Fibroblast of mammary gland (primary cell): ENCODE measurements around the gene KLHL18.

Experiments
- DNase-seq: peaks from one replicate; pipeline ENCODE4 v3.0.0-alpha.2; 2010; ENCODE audit warnings: low read depth
- H3K4me3 ChIP-seq: 2 replicates; pipeline ENCODE4 v1.5.1; 2011; ENCODE audit warnings: low read depth, mild to moderate bottlenecking, low read length, moderate library complexity; ENCODE audit not compliant: control insufficient read depth
- TF ChIP-seq, protein P1 (sequence below): conservative IDR thresholded peaks from 2 replicates; pipeline ENCODE4 v1.5.1; 2011; ENCODE audit warnings: low read depth, low read length, inconsistent platforms; ENCODE audit not compliant: control insufficient read depth, insufficient read depth

The KLHL18 gene

DNA sequence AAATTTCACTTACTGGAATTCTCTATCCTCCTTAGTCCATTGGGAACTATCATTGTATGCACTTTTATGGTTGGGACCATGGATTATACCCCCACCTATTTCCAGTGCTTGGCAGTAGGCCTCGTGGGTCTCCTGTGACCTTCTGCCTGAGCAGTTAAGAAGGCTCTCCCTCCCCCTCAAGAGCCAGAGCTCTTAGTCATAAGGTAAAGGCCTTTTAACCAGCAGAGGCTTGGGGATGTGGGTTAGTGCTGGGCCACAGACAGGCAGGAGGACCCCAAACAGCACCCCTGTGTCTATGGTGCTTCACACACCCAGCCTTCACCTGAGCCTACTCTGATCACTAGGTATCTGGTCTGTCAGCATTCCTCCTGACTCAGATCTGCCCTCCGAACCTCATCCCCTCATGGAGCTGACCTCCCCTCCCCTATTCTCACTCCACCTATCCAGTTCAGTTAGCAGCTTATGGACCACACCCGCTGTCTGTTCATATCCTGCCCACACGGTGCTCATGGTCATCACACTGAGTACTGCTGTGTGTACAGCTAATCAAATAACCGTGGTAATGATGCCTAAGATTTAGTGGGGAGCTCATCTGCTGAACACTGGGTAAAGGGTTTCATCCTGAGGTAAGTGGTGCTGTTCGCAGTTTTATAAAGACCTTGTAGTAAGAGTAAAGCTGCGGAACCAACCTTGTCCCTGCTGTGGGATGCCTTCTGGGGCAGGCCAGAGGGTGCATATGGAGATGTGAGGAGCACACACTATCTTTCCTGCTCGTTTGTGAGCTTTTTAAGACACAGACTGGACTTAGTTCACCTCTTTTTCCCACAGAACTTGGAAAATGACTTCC is 40.9 kb downstream of the KLHL18 start:
- peak; percentile 31 for DNase-seq
- TF ChIP-seq, protein P1, sequence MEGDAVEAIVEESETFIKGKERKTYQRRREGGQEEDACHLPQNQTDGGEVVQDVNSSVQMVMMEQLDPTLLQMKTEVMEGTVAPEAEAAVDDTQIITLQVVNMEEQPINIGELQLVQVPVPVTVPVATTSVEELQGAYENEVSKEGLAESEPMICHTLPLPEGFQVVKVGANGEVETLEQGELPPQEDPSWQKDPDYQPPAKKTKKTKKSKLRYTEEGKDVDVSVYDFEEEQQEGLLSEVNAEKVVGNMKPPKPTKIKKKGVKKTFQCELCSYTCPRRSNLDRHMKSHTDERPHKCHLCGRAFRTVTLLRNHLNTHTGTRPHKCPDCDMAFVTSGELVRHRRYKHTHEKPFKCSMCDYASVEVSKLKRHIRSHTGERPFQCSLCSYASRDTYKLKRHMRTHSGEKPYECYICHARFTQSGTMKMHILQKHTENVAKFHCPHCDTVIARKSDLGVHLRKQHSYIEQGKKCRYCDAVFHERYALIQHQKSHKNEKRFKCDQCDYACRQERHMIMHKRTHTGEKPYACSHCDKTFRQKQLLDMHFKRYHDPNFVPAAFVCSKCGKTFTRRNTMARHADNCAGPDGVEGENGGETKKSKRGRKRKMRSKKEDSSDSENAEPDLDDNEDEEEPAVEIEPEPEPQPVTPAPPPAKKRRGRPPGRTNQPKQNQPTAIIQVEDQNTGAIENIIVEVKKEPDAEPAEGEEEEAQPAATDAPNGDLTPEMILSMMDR, result no peak
- H3K4me3 ChIP-seq, result no peak overlapping the region

DNA sequence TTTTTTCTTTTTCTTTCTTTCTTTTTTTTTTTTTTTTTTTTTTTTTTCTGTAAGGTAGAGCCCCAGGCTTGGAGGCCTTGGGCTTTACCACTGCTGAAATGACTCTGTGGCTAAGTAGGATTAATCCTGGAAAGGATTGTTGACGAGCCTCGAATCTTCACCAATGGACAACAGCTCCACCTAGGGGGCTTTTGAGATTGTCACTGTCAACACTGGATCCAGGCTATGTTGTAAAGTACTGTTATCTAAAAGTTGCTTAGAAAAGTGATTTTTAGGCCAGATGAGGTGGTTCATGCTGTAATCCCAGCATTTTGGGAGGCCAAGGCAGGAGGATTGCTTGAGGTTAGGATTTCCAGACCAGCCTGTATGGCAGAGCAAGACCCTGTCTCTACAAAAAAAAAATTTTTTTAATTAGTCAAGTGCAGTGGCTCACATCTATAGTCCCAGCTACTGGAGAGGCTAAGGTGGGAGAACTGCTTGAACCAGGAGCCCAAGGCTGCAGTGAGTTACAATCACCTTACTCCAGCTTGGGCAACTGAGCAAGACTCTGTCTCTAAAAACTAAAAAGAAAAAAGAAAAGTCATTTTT is 41.6 kb downstream of the KLHL18 start:
- peak; percentile 81 for DNase-seq
- TF ChIP-seq, protein P1, result peak; percentile 81
- no peak overlapping the region for H3K4me3 ChIP-seq

DNA sequence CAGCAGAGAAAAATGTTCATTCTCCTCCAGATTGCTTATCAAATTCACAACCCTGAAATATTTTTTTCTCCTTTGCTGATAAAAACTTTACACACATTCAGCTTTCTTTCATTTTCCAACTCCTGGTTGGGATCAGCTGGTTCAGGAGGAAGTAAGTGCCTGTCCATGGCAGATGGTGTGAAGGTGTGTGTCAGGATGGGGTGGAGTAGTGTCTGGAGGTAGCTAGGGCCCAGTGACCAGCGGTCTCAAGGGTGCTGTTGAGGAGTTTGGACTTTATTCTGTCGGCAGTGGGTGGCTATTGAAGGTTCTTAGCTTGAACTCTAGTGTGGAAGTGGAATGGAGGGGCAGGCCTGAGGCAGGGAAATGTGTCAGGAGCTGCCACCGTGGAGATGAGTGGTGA is 51.2 kb downstream of the KLHL18 start:
- TF ChIP-seq, protein P1, result no peak
- H3K4me3 ChIP-seq, result no peak overlapping the region
- DNase-seq, result no peak

DNA sequence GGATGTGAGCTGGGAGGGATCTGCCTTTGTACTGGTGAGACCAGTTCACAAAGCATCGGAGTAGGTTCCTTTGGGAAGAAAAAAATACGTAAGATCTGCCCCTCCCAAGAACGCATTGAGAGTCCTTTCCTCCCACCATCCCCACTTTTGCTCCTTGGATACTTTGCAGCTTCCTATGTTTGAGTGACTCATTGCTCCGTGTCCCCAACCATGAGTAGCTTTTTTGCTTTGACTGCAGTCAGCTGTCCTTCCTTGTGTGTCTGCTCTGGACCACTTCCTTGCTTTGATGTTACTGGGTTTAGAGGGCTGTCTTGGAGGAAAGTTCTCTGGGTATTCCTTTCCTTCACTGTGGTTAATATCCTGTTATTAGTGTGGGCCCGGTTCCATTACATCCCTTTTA is 54.9 kb downstream of the KLHL18 start:
- TF ChIP-seq, protein P1, result no peak
- DNase-seq, result no peak
- no peak overlapping the region for H3K4me3 ChIP-seq

DNA sequence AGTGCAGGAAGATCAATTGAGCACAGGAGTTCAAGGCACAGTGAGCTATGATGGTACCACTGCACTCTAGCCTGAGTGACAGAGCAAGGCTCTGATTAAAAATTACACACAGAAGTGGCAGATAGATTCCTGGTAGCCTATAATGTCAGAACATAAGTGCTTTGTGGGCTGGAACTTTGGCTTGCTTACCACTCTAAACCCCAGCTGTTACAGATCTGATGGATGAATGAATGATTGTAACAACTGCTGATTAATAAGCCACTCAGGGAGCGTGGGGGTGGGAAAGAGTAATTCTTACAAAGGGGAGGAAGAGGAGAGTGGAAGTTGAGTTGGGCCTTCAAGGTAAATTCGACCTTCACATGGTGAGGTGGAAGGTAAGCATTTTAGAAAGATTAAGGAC is 57.2 kb downstream of the KLHL18 start:
- H3K4me3 ChIP-seq, result no peak overlapping the region
- no peak for DNase-seq
- TF ChIP-seq, protein P1, result no peak

DNA sequence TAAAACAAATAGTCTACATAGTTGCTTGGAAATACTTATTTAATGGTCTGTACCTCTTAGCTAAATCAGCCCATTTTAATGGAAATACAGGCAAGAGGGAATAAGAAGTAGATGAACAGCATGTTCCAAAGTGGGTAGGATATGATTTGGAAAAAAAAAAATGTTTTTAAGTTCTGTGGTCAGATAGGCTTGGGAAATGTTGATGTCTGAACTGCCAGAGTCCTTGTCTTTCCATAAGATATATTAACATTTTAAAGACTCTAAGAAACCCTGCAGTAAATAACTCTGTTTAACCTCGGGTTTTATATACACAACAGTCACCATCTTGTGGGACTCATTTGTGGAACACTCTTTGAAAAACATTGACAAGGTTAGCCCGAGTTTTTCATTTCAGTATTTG is 58.1 kb downstream of the KLHL18 start:
- no peak overlapping the region for H3K4me3 ChIP-seq
- TF ChIP-seq, protein P1, result no peak
- DNase-seq, result no peak
